GM18873 (cell line): ENCODE results near the gene RABL3.
"Not testable (repeated sequence)": the region's sequence is repeated elsewhere in the genome, so short reads cannot be mapped to it uniquely, and the experiment has no call there.

Experiments
- ATAC-seq: cut with Tn5 transposase; IDR thresholded peaks from one replicate; pipeline ENCODE4 v1.9.1; 2021; ENCODE audit warnings: mild to moderate bottlenecking, moderate library complexity, moderate number of reproducible peaks; ENCODE audit not compliant: unreplicated experiment, low FRiP score

Gene RABL3

DNA sequence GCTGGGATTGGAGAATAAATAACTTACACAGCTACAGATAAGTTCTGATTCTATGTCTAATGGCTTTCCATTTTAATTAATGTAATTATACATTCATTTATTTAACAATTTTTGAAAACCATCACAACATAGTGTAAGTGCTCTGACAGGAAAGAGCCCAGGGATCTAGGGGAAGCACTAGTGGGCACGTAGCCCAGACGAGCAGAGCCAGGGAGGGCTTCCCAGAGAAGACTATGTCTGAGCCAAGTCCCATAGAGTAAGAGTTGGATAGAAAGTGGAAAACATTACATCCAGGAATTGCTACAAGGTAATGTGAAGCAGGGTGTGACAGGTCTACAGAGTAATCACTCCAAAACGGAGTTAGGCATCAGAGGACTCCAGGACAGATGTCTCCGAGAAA, 57.4 kb downstream of the RABL3 start:
- no peak for ATAC-seq

- no peak for ATAC-seq
Observed at GRCh38 chr3:120683671-120684301, 58.5 kb downstream of the RABL3 start.

- no peak for ATAC-seq
Observed at GRCh38 chr3:120683213-120683612, 59.1 kb downstream of the RABL3 start.

DNA sequence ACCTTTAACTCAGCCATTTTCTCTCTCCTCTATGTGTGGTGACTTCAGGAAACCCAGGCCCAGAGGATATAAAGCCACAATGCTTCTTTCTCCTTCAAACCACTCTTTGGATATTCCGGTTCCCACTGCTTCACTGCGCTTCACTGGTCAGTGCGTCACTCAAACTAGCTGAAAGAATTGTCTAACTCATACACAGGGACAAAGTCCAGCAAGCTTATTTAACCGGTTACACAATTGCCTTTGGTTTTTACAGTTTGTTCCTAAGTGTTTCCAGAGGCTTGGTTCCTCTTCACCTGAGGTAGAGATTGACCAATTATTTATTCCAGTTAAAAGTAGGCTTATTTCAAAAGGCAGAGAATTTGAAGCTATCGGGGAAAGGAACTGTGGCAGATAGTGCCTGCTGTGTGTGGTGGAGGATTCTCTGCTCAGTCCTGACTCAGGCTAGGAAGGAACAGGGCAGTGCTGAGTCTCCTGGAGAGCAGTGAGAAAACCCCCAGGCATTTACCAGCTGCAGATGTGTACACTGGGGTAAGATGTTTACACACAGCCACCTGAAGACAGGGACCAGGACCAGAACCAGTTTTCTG, 60.1 kb downstream of the RABL3 start, which contains the start of gene HGD:
TSS of gene HGD (minus strand) at position 145 of the 587 bp plus-strand sequence. CDS start at position 17, 128 bp downstream.
- no peak for ATAC-seq

GRCh38 chr3:120681506-120682038, 60.7 kb downstream of the RABL3 start:
- ATAC-seq = no peak

DNA sequence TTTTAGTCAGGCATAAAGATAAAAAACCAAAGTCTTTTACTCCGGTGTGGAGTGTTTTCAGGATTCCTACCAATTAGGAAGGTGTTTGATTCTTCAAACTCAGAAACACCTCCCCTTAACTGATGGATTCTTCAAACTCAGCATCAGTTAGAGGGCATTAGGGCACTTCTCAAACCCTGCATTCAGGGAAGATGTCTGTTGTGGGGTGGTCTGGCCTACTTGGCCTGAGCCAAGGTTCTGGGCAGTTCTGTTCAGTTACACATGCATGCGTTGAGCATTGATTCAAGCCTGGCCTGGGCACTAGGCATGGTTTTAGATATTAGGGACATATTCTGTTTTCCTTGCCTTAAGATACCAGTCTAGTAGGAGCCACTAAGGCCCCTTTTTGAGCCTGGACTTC, 61.3 kb downstream of the RABL3 start:
- ATAC-seq = no peak

- ATAC-seq = no peak
Observed at GRCh38 chr3:120680193-120680894, 62.0 kb downstream of the RABL3 start.

GRCh38 chr3:120678984-120679383, 63.3 kb downstream of the RABL3 start:
- no peak for ATAC-seq

DNA sequence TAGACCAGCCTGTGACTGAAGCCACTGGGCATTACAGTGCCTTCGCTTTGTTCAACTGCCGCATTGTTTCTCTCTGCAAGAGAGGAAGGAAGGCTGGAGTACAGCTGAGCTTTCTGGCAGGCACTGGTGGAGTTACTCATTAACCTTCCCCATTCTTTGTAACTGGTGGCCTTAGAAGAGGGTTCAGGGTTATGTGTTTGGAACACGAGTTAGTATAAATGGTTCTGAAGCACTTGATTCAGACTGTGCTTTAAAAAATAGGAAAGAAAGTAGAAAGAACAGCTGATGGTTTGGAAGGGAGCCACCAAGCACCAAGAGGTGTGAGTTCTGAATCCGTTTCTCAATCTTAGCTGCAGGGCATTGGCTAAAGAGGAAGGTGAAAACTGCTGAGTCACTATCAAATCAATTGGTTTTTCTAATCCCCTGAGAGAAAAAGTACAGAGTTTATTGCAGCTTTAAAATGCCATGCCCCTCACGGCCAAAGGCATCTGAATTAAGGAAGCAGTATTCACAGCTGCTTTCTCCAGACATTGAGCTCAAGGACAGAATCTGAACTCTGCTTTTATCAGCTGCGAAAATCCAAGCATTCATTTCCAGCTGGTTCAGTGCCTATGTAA, 63.9 kb downstream of the RABL3 start:
- peak; percentile 96 for ATAC-seq

GRCh38 chr3:120677193-120677592, 65.1 kb downstream of the RABL3 start:
- not testable (repeated sequence) for ATAC-seq

GRCh38 chr3:120673116-120673515, 69.2 kb downstream of the RABL3 start:
- no peak for ATAC-seq

DNA sequence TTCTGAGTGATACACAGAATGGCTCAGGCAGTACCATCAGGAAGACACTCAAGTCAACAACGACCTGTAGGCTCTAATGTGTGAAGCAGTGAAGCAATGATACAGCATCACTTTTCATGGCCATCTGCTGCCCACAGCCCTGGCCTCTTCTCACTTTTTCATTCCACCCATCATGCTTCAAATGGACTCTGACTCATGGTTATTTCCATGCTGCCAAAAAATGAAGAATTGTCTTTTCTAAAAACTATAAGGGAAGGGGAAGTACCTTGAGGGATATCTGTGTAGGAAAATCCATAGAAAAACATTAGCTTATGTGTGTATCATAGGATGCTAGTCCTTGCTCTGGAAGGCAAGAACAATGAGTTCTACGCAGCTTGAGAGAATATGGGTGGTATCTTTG, 71.7 kb downstream of the RABL3 start:
- ATAC-seq = no peak

DNA sequence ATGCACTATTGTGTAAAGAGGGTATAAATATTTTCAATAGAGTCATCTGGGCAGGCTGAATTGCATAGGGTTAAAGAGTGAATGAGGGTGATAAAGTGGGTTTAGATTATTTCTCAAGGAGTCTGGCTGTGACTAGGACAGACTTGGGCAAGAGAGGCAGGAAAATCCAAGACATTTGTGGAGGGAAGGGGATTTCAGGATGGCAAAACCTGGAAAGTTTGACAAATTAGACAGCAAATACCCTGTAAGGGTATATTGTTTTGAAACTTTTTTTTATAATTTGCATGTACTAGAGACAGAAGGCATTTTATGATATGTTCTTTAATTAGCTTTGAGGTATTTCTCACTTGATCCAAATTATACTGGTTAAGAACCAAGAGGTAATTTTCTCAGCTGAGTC, 77.4 kb downstream of the RABL3 start:
- ATAC-seq = no peak

GRCh38 chr3:120661945-120662344, 80.4 kb downstream of the RABL3 start:
- no peak for ATAC-seq

DNA sequence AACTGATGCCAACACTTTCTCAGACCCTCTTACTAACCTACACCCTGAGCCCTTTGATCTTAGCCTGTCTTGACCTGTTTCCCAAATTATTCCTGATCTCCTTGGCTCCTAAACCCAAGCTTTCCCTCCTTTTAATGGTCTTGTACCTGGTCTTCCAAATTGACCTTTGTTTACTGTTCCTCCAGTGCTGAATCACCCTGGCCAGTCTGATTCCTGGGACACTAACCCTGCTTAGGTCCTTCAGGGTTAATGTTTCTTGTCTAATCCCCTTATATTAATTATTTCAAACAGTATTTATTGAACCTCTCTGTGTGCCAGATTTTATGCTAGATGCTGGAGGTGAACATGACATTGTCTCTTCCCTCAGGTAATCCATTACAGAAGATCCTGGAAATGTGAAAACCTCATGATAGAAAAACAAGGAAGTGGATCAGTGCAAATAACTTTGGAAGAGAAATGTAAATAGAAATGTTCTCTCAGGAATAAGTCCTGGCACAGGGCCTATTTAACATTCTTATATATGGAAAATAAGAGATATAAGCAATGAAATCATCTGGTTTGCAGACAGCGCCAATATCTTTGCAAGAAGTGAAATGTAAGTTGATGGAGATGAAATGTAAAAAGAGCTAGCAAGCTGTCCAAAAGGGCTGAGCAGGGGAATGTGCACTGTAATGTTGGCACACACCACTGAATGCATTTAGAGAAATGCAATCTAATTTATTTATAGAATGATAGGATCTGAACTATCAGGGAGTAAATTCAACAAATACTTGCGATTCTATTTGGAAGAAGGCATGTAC, 81.0 kb downstream of the RABL3 start:
- no peak for ATAC-seq

- no peak for ATAC-seq
Observed at GRCh38 chr3:120659834-120660233, 82.5 kb downstream of the RABL3 start.

DNA sequence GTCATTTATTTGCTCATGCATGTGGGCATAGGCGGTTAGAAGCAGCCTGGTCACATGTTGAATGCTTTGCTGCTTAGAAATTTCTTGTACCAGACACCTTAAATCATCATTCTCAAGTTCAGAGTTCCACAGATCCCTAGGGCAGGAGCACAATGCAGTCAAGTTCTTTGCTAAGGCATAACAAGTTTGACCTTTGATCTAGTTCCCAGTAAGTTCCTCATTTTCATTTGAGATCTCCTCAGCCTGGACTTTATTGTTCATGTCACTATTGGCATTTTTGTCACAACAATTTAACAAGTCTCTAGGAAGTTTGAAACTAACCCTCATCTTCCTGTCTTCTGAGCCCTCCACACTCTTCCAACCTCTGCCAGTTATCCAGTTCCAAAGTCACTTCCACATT, 83.0 kb downstream of the RABL3 start:
- ATAC-seq = no peak

- no peak for ATAC-seq
Observed at GRCh38 chr3:120652896-120653545, 89.3 kb downstream of the RABL3 start.

GRCh38 chr3:120652281-120652680, 90.0 kb downstream of the RABL3 start:
- no peak for ATAC-seq

DNA sequence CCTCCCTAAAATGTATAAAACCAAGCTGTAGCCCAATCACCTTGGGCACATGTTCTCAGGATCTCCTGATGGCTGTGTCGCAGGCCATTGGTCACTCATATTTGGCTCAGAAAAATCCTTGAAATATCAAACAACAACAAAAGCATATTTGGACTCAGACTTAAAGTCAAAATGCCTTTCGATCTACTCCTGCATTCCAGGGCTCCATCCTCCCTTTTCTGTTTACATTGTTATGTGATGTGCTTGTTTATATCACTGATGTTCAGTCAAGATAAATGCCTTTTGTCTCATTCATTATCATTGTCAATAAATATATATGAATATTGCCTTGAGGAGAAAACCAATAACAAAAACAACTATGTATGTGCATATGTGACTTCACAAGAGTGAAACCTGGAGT, 92.0 kb downstream of the RABL3 start:
- no peak for ATAC-seq
